Activated T-cell treated with anti-CD3 and anti-CD28 coated beads, Interleukin-2, amount 50 U/mL, for 24 hours (primary cell): ENCODE results near the gene RNU1-3.
"Not testable (repeated sequence)": the region's sequence is repeated elsewhere in the genome, so short reads cannot be mapped to it uniquely, and the experiment has no call there.

ENCODE experiments used
- DNase-seq: peaks from one replicate; pipeline ENCODE4 v3.0.0-alpha.2; 2020
- H3K27ac Mint-ChIP-seq: 2 replicates; pipeline ENCODE4 v1.8.0; 2020; ENCODE audit warnings: mild to moderate bottlenecking, mixed read lengths
- H3K27me3 Mint-ChIP-seq: 2 replicates; pipeline ENCODE4 v1.8.0; 2020; ENCODE audit warnings: mixed read lengths
- H3K36me3 Mint-ChIP-seq: 2 replicates; pipeline ENCODE4 v1.8.0; 2020; ENCODE audit warnings: low read depth, mixed read lengths
- H3K4me1 Mint-ChIP-seq: 2 replicates; pipeline ENCODE4 v1.8.0; 2020; ENCODE audit warnings: low read depth, mixed read lengths
- H3K4me3 Mint-ChIP-seq: 2 replicates; pipeline ENCODE4 v1.8.0; 2020; ENCODE audit warnings: mild to moderate bottlenecking, moderate library complexity, mixed read lengths
- H3K9me3 Mint-ChIP-seq: 2 replicates; pipeline ENCODE4 v1.8.0; 2020; ENCODE audit warnings: mixed read lengths

RNU1-3 gene

DNA sequence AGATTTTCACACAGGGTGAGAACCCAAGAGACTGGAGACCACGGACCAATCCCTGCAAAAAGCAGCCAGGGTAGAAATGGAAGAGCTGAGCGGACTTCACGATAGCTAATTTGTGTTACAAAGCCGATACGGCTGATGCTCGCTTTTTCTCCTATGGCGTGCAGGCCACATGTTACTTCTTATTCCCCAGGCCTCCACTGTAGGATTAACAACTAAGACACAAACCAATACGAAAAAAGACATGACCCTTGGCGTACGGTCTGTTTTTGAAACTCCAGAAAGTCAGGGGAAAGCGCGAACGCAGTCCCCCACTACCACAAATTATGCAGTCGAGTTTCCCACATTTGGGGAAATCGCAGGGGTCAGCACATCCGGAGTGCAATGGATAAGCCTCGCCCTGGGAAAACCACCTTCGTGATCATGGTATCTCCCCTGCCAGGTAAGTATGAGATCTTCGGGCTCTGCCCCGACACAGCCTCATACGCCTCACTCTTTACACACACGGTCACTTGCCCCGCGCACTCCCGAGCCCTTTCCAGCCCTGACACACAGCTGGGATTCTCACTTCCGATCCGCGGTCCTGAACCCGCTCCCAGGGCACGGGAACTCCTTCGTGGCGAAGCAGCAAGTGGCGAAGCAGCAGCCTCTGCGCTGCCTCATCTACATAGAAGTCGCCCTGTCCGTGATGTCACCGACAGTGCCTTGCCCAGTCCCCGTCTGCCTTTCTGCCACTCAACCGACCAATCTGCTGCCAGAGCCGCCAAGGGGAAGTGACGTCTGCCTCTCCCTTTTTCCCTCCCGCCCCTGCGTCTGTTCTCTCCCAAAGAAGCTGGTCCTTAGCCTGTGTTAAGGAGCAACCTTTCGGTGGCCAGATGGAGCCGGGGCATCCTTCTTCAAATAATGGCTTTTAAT lies at the start of gene RNU1-3:
Gene RNU1-3 (minus strand): TSS at position 447 of the 912 bp plus-strand sequence.
- not testable (repeated sequence) for H3K4me1 Mint-ChIP-seq, H3K4me3 Mint-ChIP-seq, DNase-seq, H3K9me3 Mint-ChIP-seq, H3K27ac Mint-ChIP-seq, H3K36me3 Mint-ChIP-seq, H3K27me3 Mint-ChIP-seq

DNA sequence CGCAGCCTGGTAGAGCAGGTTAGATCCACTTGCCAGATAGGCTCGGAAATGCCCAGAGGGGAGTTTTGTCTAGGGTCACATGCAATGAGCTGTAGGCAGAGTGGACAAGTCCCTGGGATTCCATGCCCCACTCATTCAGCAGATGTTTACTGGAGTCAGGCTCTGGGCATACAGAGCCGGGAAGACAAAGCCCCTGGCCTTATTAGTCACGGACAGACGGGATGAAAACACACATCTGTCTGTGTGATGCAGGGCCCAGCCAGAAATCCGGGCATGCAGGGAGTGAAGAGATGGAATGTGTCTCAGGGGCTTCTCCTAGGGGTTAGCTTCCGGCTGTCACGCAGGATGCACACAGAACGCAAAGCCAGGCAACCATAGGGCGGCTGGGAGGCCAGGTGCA lies 46.7 kb upstream of the RNU1-3 start:
- H3K4me1 Mint-ChIP-seq, H3K36me3 Mint-ChIP-seq, H3K9me3 Mint-ChIP-seq, H3K4me3 Mint-ChIP-seq, DNase-seq, H3K27ac Mint-ChIP-seq: not testable (repeated sequence)
- H3K27me3 Mint-ChIP-seq, result peaks cover 30% of the 10 kb centered on the region

DNA sequence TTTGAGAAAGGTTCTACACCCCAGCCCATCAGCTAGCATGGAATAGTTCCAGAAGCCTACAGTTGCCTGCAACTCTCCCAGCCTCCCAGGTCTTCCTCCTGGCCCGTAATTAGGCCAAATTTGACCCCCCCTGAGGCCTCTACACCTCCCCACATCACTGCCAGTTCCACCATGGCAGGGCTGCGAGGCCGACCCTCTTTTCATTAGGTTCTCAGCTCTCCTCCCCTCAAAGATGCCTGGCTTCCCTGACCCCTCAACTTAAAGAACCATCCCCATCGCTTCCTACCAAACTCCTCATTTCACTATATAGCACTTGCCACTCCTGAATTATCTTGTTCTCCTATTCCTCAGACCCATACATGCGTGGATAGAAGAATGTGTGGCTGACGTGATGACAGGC lies 46.2 kb upstream of the RNU1-3 start:
- DNase-seq, H3K36me3 Mint-ChIP-seq, H3K4me3 Mint-ChIP-seq, H3K9me3 Mint-ChIP-seq, H3K4me1 Mint-ChIP-seq, H3K27ac Mint-ChIP-seq: not testable (repeated sequence)
- H3K27me3 Mint-ChIP-seq, result peaks cover 25% of the 10 kb centered on the region

DNA sequence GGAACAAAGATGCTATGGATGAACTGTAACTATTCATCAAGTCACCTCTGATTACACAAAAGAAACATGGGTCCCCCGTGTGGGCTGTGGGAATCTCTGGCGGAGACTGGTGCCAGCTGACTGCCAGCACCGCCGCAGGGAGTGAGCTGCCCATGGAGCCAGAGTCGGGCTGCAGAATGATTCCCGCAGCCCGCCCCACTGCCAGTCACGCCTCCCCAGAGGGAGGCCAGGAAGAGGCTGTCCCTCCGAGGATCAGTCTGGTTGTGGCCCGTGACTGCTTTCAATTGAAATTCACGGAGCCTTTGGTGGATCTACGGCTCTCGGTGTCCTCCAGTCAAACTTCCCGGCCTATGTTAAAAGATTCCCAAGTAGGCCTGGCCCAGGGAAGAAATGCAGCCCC lies 45.8 kb upstream of the RNU1-3 start:
- not testable (repeated sequence) for H3K4me3 Mint-ChIP-seq, H3K27ac Mint-ChIP-seq, H3K4me1 Mint-ChIP-seq, DNase-seq, H3K9me3 Mint-ChIP-seq, H3K36me3 Mint-ChIP-seq
- peaks cover 21% of the 10 kb centered on the region for H3K27me3 Mint-ChIP-seq

DNA sequence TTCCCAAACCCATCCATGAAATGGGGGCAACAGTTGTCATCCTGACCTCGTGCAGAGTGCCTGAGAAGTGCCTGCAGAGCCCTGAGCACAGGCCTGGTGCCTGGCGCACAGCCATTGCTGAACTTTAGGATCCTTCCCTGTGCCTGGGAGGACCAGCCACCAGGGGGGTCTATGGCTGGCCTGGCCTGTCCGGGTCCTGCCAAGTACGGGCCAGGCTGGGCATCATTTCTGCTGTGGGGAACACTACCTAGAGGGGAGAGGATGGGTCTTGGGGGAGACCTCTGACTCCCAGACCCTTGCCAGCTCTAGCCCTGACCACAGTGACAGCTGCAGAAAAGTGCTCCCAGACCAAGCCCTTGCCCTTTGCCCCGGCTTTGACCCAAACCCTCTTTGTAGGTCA lies 45.4 kb upstream of the RNU1-3 start:
- H3K4me3 Mint-ChIP-seq, H3K36me3 Mint-ChIP-seq: not testable (repeated sequence)

DNA sequence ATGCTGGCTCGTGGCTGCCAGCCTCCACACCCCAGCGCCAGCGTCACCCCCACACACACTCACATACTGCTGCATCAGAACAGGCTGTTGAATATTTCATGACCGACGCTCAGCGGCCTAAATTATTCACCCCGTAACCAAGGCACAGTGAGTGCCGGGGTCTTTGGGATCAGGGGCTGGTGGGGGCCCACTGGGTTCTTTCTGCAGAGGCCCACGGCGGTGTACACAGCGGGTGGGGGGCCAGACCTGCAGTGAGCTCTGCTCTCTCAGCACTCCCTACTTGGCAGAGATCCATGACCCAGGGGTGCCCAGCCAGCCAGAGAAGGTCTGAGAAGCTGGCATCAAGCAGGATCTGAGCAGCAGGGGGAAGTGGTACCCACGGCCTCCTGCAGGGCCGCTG lies 43.9 kb upstream of the RNU1-3 start:
- not testable (repeated sequence) for H3K27ac Mint-ChIP-seq, H3K27me3 Mint-ChIP-seq, H3K4me3 Mint-ChIP-seq, H3K36me3 Mint-ChIP-seq, H3K9me3 Mint-ChIP-seq, DNase-seq, H3K4me1 Mint-ChIP-seq

More for the DNA sequence above, 45.4 kb upstream of the RNU1-3 start:
- peak; percentile 30 for DNase-seq
- H3K9me3 Mint-ChIP-seq, H3K4me1 Mint-ChIP-seq, H3K27ac Mint-ChIP-seq: not testable (repeated sequence)
- peaks cover 16% of the 10 kb centered on the region for H3K27me3 Mint-ChIP-seq

DNA sequence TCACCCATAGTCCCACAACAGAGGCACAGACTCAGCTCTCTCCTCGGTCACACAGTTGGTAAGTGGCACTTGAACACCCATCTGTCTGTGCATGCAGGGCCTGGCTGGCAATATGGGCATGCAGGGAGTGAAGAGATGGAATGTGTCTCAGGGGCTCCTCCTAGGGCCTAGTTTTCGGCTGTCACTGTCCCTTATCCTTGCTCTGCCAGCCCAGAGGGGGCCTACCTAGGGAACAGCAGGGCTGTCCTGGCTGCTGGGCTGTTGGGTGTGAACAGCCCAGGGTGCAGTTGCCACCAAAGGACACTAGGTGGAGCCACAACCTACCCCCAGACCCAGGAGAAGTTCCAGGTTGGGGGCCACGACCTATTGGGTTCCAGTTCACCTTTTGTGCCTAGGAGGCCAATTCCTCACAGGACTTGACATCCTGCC lies 42.9 kb upstream of the RNU1-3 start:
- H3K27me3 Mint-ChIP-seq, H3K4me3 Mint-ChIP-seq, H3K9me3 Mint-ChIP-seq, H3K4me1 Mint-ChIP-seq, H3K36me3 Mint-ChIP-seq, H3K27ac Mint-ChIP-seq: not testable (repeated sequence)
- peak; percentile 75 for DNase-seq

- not testable (repeated sequence) for H3K27ac Mint-ChIP-seq, DNase-seq, H3K9me3 Mint-ChIP-seq, H3K27me3 Mint-ChIP-seq, H3K4me1 Mint-ChIP-seq, H3K4me3 Mint-ChIP-seq, H3K36me3 Mint-ChIP-seq
These were observed 42.0 kb upstream of the RNU1-3 start for GRCh38 chr1:16708704-16709103.

DNA sequence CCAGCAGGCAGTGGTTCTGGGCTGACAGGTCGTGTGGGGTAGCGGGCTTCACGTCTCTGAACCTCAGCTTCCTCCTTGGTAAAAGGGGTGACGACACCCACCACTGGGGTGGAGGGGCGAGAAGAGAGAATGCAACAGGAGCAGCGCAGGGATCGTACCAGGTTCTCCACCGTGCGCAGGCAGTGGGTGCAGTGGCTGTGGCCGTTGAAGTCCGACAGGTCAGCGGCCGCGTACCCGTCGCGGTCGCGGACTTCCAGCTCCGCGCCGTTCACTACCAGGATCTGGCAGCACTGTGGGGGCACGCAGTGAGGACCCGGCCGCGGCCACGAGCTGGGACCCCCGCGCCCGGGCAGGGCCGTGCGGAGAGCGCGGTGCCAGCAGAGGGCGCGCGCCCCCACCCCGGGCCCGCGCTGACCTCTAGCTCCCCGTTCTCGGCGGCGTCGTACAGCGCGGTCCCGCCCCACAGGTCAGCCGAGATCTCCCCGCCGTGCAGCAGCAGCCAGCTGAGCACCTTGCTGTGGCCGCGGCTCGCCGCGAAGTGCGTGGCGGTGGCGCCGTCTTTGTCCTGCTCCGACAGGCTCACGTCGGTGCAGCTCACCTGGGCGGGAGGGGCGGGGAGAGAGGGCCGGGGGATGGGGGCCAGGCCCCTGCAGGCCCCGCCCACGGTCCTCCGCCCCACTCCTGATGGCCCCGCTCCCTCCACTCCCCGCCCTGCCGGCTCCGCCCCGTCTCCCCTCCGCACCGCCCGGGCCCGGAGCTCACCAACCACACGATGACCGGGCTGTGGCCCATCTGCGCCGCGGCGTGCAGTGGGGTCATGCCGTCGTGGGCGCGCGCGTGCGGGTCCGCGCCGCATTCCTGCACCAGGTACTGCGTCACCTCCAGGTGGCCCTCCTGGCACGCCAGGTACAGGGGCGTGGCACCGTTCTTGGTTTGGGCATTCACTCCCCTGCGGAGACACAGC lies 40.7 kb upstream of the RNU1-3 start:
- H3K4me3 Mint-ChIP-seq, H3K27me3 Mint-ChIP-seq, H3K4me1 Mint-ChIP-seq, H3K27ac Mint-ChIP-seq, H3K36me3 Mint-ChIP-seq, H3K9me3 Mint-ChIP-seq: not testable (repeated sequence)
- DNase-seq, result peak; percentile 47

- H3K27ac Mint-ChIP-seq, H3K9me3 Mint-ChIP-seq, H3K27me3 Mint-ChIP-seq, H3K4me1 Mint-ChIP-seq, DNase-seq, H3K4me3 Mint-ChIP-seq, H3K36me3 Mint-ChIP-seq: not testable (repeated sequence)
These were observed 39.6 kb upstream of the RNU1-3 start for GRCh38 chr1:16706302-16706701.

- not testable (repeated sequence) for H3K27me3 Mint-ChIP-seq, H3K4me3 Mint-ChIP-seq, DNase-seq, H3K27ac Mint-ChIP-seq, H3K36me3 Mint-ChIP-seq, H3K4me1 Mint-ChIP-seq, H3K9me3 Mint-ChIP-seq
These were observed 37.9 kb upstream of the RNU1-3 start for GRCh38 chr1:16704502-16705100.

- not testable (repeated sequence) for H3K4me3 Mint-ChIP-seq, H3K4me1 Mint-ChIP-seq, H3K9me3 Mint-ChIP-seq, DNase-seq, H3K36me3 Mint-ChIP-seq, H3K27ac Mint-ChIP-seq, H3K27me3 Mint-ChIP-seq
These were observed 37.3 kb upstream of the RNU1-3 start for GRCh38 chr1:16704076-16704475.

- DNase-seq, H3K27ac Mint-ChIP-seq, H3K27me3 Mint-ChIP-seq, H3K4me1 Mint-ChIP-seq, H3K36me3 Mint-ChIP-seq, H3K4me3 Mint-ChIP-seq, H3K9me3 Mint-ChIP-seq: not testable (repeated sequence)
These were observed 36.9 kb upstream of the RNU1-3 start for GRCh38 chr1:16703602-16704001.

GRCh38 chr1:16703141-16703540 lies 36.4 kb upstream of the RNU1-3 start:
- H3K4me1 Mint-ChIP-seq, H3K4me3 Mint-ChIP-seq, H3K9me3 Mint-ChIP-seq: not testable (repeated sequence)

DNA sequence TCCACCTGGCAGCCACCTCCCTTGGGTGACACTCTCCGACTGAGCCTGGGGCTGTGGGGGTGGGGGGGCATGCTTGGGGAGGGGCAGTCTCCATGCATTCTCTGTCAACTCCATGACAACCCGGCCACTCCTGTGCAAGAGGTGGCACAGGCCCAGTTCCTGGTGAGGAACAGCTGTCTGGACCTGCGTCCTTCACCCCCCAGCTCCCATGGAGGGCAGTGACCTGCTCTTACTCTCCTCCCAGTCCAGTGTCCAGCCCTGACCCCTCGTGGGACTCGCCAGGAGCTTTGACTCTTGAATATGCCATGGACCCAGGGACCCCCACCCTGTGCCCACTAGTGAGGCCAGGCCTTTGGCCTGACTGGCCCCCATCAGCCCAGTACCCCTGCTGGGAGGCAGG lies 35.5 kb upstream of the RNU1-3 start:
- not testable (repeated sequence) for H3K27ac Mint-ChIP-seq, DNase-seq, H3K27me3 Mint-ChIP-seq, H3K36me3 Mint-ChIP-seq, H3K4me1 Mint-ChIP-seq, H3K9me3 Mint-ChIP-seq, H3K4me3 Mint-ChIP-seq

More at GRCh38 chr1:16703141-16703540, 36.4 kb upstream of the RNU1-3 start:
- DNase-seq, H3K27me3 Mint-ChIP-seq, H3K36me3 Mint-ChIP-seq, H3K27ac Mint-ChIP-seq: not testable (repeated sequence)
